ENCODE data around the gene PDCD1LG2.
"Not testable (repeated sequence)": the region's sequence is repeated elsewhere in the genome, so short reads cannot be mapped to it uniquely, and the experiment has no call there.

PDCD1LG2 gene

DNA sequence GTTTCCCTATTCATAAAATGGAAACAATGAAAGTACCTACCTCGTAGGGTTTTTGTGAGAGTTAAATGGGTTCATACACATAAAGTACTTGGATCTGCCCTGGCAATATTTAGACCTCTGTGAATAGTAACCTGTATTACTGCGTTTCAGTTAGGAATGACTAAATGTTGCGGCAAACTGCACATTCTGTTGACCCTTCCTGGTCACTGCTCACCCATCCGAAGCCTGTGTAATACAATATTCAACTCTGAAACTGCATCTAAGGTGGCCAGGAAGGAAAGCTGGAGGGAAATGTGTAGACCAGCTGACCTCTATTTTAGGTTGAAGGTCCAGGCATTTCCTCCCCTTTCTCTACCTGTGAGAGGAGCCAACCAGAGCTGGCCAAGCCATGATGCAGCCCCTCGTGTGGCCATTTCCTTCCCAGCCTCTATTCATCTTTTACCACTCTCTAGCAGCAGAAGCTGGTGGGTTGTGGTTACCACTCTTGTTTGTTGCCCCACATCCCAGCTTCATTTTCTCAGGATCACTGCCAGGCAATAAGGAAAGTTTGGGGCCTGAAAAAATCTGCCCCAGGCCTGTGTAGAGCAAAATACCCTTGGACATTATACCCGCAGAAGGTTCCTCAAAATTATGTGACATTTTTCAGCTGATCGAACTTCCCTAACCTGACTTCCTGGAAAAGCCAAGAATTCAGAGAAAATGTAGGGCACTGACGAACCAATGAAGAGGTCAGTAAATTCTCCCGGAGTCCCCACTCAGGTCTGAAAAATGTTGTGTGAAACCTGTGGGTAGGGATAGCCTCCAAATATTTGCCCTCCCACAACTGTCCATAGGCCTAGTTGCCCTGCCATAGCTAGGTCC lies 20.5 kb upstream of the PDCD1LG2 start:
- H3K27ac ChIP-seq (ENCODE audit: low read depth, low read length) = no peak overlapping the region
- no peaks in the 10 kb centered on the region for H3K36me3 ChIP-seq (ENCODE audit: control insufficient read depth, low read length)
- H4K20me1 ChIP-seq (ENCODE audit: control insufficient read depth, insufficient read depth, low read depth, low read length) = no peaks in the 10 kb centered on the region
- H3K9me2 ChIP-seq (replicated peaks; ENCODE audit: control insufficient read depth, low read length) = no peaks in the 10 kb centered on the region
- H3K4me1 ChIP-seq (ENCODE audit: control insufficient read depth, low read length) = peaks cover 3% of the 10 kb centered on the region; the same call in 1 of the 2 replicates
- no peak overlapping the region for H3K4me2 ChIP-seq (ENCODE audit: low read length)
- H3F3A ChIP-seq (ENCODE audit: control insufficient read depth, insufficient read depth) = no peaks in the 10 kb centered on the region
- TF ChIP-seq, protein P1, sequence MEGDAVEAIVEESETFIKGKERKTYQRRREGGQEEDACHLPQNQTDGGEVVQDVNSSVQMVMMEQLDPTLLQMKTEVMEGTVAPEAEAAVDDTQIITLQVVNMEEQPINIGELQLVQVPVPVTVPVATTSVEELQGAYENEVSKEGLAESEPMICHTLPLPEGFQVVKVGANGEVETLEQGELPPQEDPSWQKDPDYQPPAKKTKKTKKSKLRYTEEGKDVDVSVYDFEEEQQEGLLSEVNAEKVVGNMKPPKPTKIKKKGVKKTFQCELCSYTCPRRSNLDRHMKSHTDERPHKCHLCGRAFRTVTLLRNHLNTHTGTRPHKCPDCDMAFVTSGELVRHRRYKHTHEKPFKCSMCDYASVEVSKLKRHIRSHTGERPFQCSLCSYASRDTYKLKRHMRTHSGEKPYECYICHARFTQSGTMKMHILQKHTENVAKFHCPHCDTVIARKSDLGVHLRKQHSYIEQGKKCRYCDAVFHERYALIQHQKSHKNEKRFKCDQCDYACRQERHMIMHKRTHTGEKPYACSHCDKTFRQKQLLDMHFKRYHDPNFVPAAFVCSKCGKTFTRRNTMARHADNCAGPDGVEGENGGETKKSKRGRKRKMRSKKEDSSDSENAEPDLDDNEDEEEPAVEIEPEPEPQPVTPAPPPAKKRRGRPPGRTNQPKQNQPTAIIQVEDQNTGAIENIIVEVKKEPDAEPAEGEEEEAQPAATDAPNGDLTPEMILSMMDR (IDR thresholded peaks at IDR 0.05; ENCODE audit: low read depth, low read length, poor library complexity, severe bottlenecking) = no peak
- H3K9me3 ChIP-seq (ENCODE audit: control insufficient read depth, insufficient read depth, low read length) = no peaks in the 10 kb centered on the region
- no peaks in the 10 kb centered on the region for H3K27me3 ChIP-seq (ENCODE audit: control insufficient read depth, low read length)
- no peak overlapping the region for H3K4me3 ChIP-seq (ENCODE audit: low read length)
- H3K79me2 ChIP-seq (ENCODE audit: control insufficient read depth, low read length) = no peaks in the 10 kb centered on the region

GRCh38 chr9:5492965-5493678 lies 17.2 kb upstream of the PDCD1LG2 start:
- no peak overlapping the region for H3K4me2 ChIP-seq (ENCODE audit: low read length)
- no peaks in the 10 kb centered on the region for H3K9me2 ChIP-seq (replicated peaks; ENCODE audit: control insufficient read depth, low read length)
- H3F3A ChIP-seq (ENCODE audit: control insufficient read depth, insufficient read depth) = no peaks in the 10 kb centered on the region
- no peaks in the 10 kb centered on the region for H3K36me3 ChIP-seq (ENCODE audit: control insufficient read depth, low read length)
- no peak for TF ChIP-seq EZH2phosphoT487 (IDR thresholded peaks at IDR 0.05; ENCODE audit: borderline replicate concordance, low read length)
- TF ChIP-seq, protein P1 (IDR thresholded peaks at IDR 0.05; ENCODE audit: low read depth, low read length, poor library complexity, severe bottlenecking) = no peak
- no peaks in the 10 kb centered on the region for H3K79me2 ChIP-seq (ENCODE audit: control insufficient read depth, low read length)
- H3K27me3 ChIP-seq (ENCODE audit: control insufficient read depth, low read length) = no peaks in the 10 kb centered on the region
- H3K4me3 ChIP-seq (ENCODE audit: low read length) = no peak overlapping the region
- H4K20me1 ChIP-seq (ENCODE audit: control insufficient read depth, insufficient read depth, low read depth, low read length) = no peaks in the 10 kb centered on the region
- peaks cover 3% of the 10 kb centered on the region; the same call in 1 of the 2 replicates for H3K4me1 ChIP-seq (ENCODE audit: control insufficient read depth, low read length)
- H3K27ac ChIP-seq (ENCODE audit: low read depth, low read length) = no peak overlapping the region
- H3K9me3 ChIP-seq (ENCODE audit: control insufficient read depth, insufficient read depth, low read length) = no peaks in the 10 kb centered on the region

GRCh38 chr9:5493679-5494511 lies 16.4 kb upstream of the PDCD1LG2 start:
- Histone ChIP-seq H3K9me2 (replicated peaks; ENCODE audit: control insufficient read depth, low read length) (no peaks in the 10 kb centered on the region), H3K79me2 (ENCODE audit: control insufficient read depth, low read length) (no peaks in the 10 kb centered on the region), H3K4me1 (ENCODE audit: control insufficient read depth, low read length) (peaks cover 3% of the 10 kb centered on the region; the same call in 1 of the 2 replicates), H4K20me1 (ENCODE audit: control insufficient read depth, insufficient read depth, low read depth, low read length) (no peaks in the 10 kb centered on the region), H3K4me3 (ENCODE audit: low read length) (no peak overlapping the region), H3K27ac (ENCODE audit: low read depth, low read length) (no peak overlapping the region), H3K4me2 (ENCODE audit: low read length) (no peak overlapping the region), H3F3A (ENCODE audit: control insufficient read depth, insufficient read depth) (no peaks in the 10 kb centered on the region), H3K27me3 (ENCODE audit: control insufficient read depth, low read length) (no peaks in the 10 kb centered on the region), H3K9me3 (ENCODE audit: control insufficient read depth, insufficient read depth, low read length) (no peaks in the 10 kb centered on the region), H3K36me3 (ENCODE audit: control insufficient read depth, low read length) (no peaks in the 10 kb centered on the region)
- TF ChIP-seq, protein P1 (IDR thresholded peaks at IDR 0.05; ENCODE audit: low read depth, low read length, poor library complexity, severe bottlenecking) = no peak
- TF ChIP-seq EZH2phosphoT487 (IDR thresholded peaks at IDR 0.05; ENCODE audit: borderline replicate concordance, low read length) = no peak

GRCh38 chr9:5494765-5495164 lies 15.6 kb upstream of the PDCD1LG2 start:
- not testable (repeated sequence) for H3K4me3 ChIP-seq (ENCODE audit: low read length); H3K27me3 ChIP-seq (ENCODE audit: control insufficient read depth, low read length); H3K9me3 ChIP-seq (ENCODE audit: control insufficient read depth, insufficient read depth, low read length); H3K36me3 ChIP-seq (ENCODE audit: control insufficient read depth, low read length); H3K4me1 ChIP-seq (ENCODE audit: control insufficient read depth, low read length); H3K27ac ChIP-seq (ENCODE audit: low read depth, low read length); H3K79me2 ChIP-seq (ENCODE audit: control insufficient read depth, low read length); H4K20me1 ChIP-seq (ENCODE audit: control insufficient read depth, insufficient read depth, low read depth, low read length); H3F3A ChIP-seq (ENCODE audit: control insufficient read depth, insufficient read depth); H3K4me2 ChIP-seq (ENCODE audit: low read length); H3K9me2 ChIP-seq (replicated peaks; ENCODE audit: control insufficient read depth, low read length)
